Hypothalamus (tissue), 51 donors: ENCODE measurements around the gene LIN7C.

Source experiments
- DNase-seq, 51 donors: peaks; one replicate each; lab custom pipeline; 2025; lab: John Stamatoyannopoulos, UW

The LIN7C gene

GRCh38 chr11:27471589-27472397 is 34.8 kb downstream of the LIN7C start:
- peak in 38 of 51 donors; percentile 6 to 66 (median 42) for DNase-seq

- DNase-seq: peak in 3 of 51 donors; percentile 33 to 38 (median 37)
Observed at GRCh38 chr11:27470826-27471588, 35.6 kb downstream of the LIN7C start.

GRCh38 chr11:27470166-27470565 is 36.4 kb downstream of the LIN7C start:
- DNase-seq: no peak

- no peak for DNase-seq
Observed at GRCh38 chr11:27468995-27469695, 37.4 kb downstream of the LIN7C start.

- no peak for DNase-seq
Observed at GRCh38 chr11:27468209-27468994, 38.2 kb downstream of the LIN7C start.

- no peak for DNase-seq
Observed at GRCh38 chr11:27467181-27467913, 39.2 kb downstream of the LIN7C start.

- no peak for DNase-seq
Observed at GRCh38 chr11:27466363-27466762, 40.2 kb downstream of the LIN7C start.

GRCh38 chr11:27465629-27466028 is 40.9 kb downstream of the LIN7C start:
- DNase-seq: no peak

GRCh38 chr11:27464909-27465308 is 41.7 kb downstream of the LIN7C start:
- no peak for DNase-seq

- no peak for DNase-seq
Observed at GRCh38 chr11:27464289-27464696, 42.3 kb downstream of the LIN7C start.

GRCh38 chr11:27462543-27462942 is 44.0 kb downstream of the LIN7C start:
- no peak for DNase-seq

GRCh38 chr11:27460158-27460978 is 46.2 kb downstream of the LIN7C start:
- no peak for DNase-seq

GRCh38 chr11:27459191-27459590 is 47.4 kb downstream of the LIN7C start:
- DNase-seq: no peak

GRCh38 chr11:27458182-27458581 is 48.4 kb downstream of the LIN7C start:
- no peak for DNase-seq

- no peak for DNase-seq
Observed at GRCh38 chr11:27456795-27457329, 49.7 kb downstream of the LIN7C start.

GRCh38 chr11:27456140-27456794 is 50.3 kb downstream of the LIN7C start:
- no peak for DNase-seq

- DNase-seq: no peak
Observed at GRCh38 chr11:27455667-27456066, 50.9 kb downstream of the LIN7C start.

GRCh38 chr11:27453701-27454100 is 52.9 kb downstream of the LIN7C start:
- DNase-seq: no peak
